AG09319 (cell line): ENCODE results near the gene SP7.
"Not testable (repeated sequence)": the region's sequence is repeated elsewhere in the genome, so short reads cannot be mapped to it uniquely, and the experiment has no call there.

Experiments
- DNase-seq: peaks from one replicate; pipeline ENCODE4 v3.0.0-alpha.2; 2010; ENCODE audit warnings: low read depth; ENCODE audit errors: extremely low read depth
- CTCF ChIP-seq: IDR thresholded peaks from 2 replicates; pipeline ENCODE4 v1.5.1; 2011; ENCODE audit warnings: low read depth, mild to moderate bottlenecking, inconsistent platforms, low read length, moderate library complexity

The SP7 gene

GRCh38 chr12:53378724-53379388 lies 42.7 kb upstream of the SP7 start:
- no peak for TF ChIP-seq CTCF
- DNase-seq: no peak

- DNase-seq: no peak
These were observed 42.1 kb upstream of the SP7 start for GRCh38 chr12:53378222-53378621.

GRCh38 chr12:53376747-53377146 lies 40.6 kb upstream of the SP7 start:
- DNase-seq: no peak
- no peak for TF ChIP-seq CTCF

More at GRCh38 chr12:53378222-53378621, 42.1 kb upstream of the SP7 start:
- TF ChIP-seq CTCF: no peak

- DNase-seq: not testable (repeated sequence)
These were observed 38.1 kb upstream of the SP7 start for GRCh38 chr12:53374277-53374676.

GRCh38 chr12:53373554-53374133 lies 37.5 kb upstream of the SP7 start:
- not testable (repeated sequence) for DNase-seq

GRCh38 chr12:53365245-53365904 lies 29.2 kb upstream of the SP7 start:
- no peak for TF ChIP-seq CTCF

GRCh38 chr12:53361638-53362037 lies 25.5 kb upstream of the SP7 start:
- DNase-seq: not testable (repeated sequence)

More at GRCh38 chr12:53365245-53365904, 29.2 kb upstream of the SP7 start:
- no peak for DNase-seq

- DNase-seq: no peak
- no peak for TF ChIP-seq CTCF
These were observed 22.8 kb upstream of the SP7 start for GRCh38 chr12:53358836-53359419.
